CD4-positive, alpha-beta memory T cell (primary cell): ENCODE measurements around the gene CHCHD5. TPM values are rescaled to one million over a fixed set of nuclear protein-coding genes. Genes with fewer than 3 reads are reported as not detected.

Experiments
- CTCF ChIA-PET: fragments of 350-600 bp; sonication (Branson Sonifier 250); formaldehyde crosslinking; loops from one replicate; lab custom pipeline; 2021; ENCODE audit warnings: inconsistent platforms; ENCODE audit not compliant: partially characterized antibody; lab: Charles Lee
- POLR2A ChIA-PET: fragments of 350-600 bp; sonication (Branson Sonifier 250); formaldehyde crosslinking; loops from one replicate; lab custom pipeline; 2021; ENCODE audit not compliant: partially characterized antibody; lab: Charles Lee
- DNase-seq, 5 donors: peaks; one replicate each; pipeline versions ENCODE4 v3.0.0 to v3.0.0-alpha.2; 2020 to 2022; ENCODE audit warnings: mixed read lengths in 1 of 5
- H3K27ac ChIP-seq: one replicate; pipeline ENCODE4 v1.7.0; 2013; ENCODE audit warnings: low read depth, low read length
- H3K27me3 ChIP-seq: 2 replicates; pipeline ENCODE4 v1.7.0; 2013; ENCODE audit warnings: mild to moderate bottlenecking, low read length, moderate library complexity; ENCODE audit not compliant: insufficient read depth
- H3K36me3 ChIP-seq: 2 replicates; pipeline ENCODE4 v1.7.0; 2013; ENCODE audit warnings: mild to moderate bottlenecking, low read length, moderate library complexity; ENCODE audit not compliant: insufficient read depth
- H3K4me1 ChIP-seq: 2 replicates; pipeline ENCODE4 v1.7.0; 2013; ENCODE audit warnings: mild to moderate bottlenecking, low read length, moderate library complexity; ENCODE audit not compliant: insufficient read depth
- H3K4me3 ChIP-seq, 2 donors: one replicate each; pipeline ENCODE4 v1.7.0; 2013; ENCODE audit warnings: low read length in 2 of 2, mild to moderate bottlenecking in 1 of 2
- H3K9me3 ChIP-seq, 2 donors: one replicate each; pipeline ENCODE4 v1.7.0; 2013; ENCODE audit warnings: low read length in 2 of 2, control low read depth in 1 of 2; ENCODE audit not compliant: control insufficient read depth in 1 of 2
- H3K27ac Mint-ChIP-seq, 7 donors: one replicate each; pipeline ENCODE4 v1.8.0; 2020 to 2021; ENCODE audit warnings: mixed read lengths in 7 of 7, mild to moderate bottlenecking in 6 of 7, inconsistent platforms in 3 of 7, moderate library complexity in 3 of 7
- H3K27me3 Mint-ChIP-seq, 2 donors: one replicate each; pipeline ENCODE4 v1.8.0; 2020 to 2021; ENCODE audit warnings: mixed read lengths in 2 of 2
- H3K36me3 Mint-ChIP-seq, 2 donors: one replicate each; pipeline ENCODE4 v1.8.0; 2020 to 2021; ENCODE audit warnings: mixed read lengths in 2 of 2, inconsistent platforms in 1 of 2, mild to moderate bottlenecking in 1 of 2
- H3K4me1 Mint-ChIP-seq, 4 donors: one replicate each; pipeline ENCODE4 v1.8.0; 2020 to 2021; ENCODE audit warnings: mixed read lengths in 4 of 4, mild to moderate bottlenecking in 1 of 4
- H3K4me3 Mint-ChIP-seq, 8 donors: one replicate each; pipeline ENCODE4 v1.8.0; 2020 to 2021; ENCODE audit warnings: mixed read lengths in 8 of 8, mild to moderate bottlenecking in 7 of 8, moderate library complexity in 6 of 8, inconsistent platforms in 3 of 8
- H3K9me3 Mint-ChIP-seq, 8 donors: one replicate each; pipeline ENCODE4 v1.8.0; 2020 to 2021; ENCODE audit warnings: mixed read lengths in 8 of 8, mild to moderate bottlenecking in 5 of 8, inconsistent platforms in 3 of 8, moderate library complexity in 1 of 8
- intact Hi-C: fragments of 100-400 bp; cut with micrococcal nuclease; formaldehyde crosslinking; loops from one replicate; pipeline ENCODE4 v1.15.1; 2023
- polyA plus RNA-seq, 2 donors: library from polyadenylated mRNA; unstranded; fragments of 300-500 nt; fragmentation: Illumina TruSeq; gene quantifications; one replicate each; pipeline ENCODE4 v1.2.3, GENCODE V29; 2021
- total RNA-seq, 2 experiments: library from RNA; stranded (reverse); gene quantifications; one replicate each; pipeline ENCODE4 v1.2.3, GENCODE V29; 2021

CHCHD5 gene
- total and polyA plus RNA-seq, 4 experiments from 2014 or later = 23.3 to 71.1 (median 32.5) TPM

DNA sequence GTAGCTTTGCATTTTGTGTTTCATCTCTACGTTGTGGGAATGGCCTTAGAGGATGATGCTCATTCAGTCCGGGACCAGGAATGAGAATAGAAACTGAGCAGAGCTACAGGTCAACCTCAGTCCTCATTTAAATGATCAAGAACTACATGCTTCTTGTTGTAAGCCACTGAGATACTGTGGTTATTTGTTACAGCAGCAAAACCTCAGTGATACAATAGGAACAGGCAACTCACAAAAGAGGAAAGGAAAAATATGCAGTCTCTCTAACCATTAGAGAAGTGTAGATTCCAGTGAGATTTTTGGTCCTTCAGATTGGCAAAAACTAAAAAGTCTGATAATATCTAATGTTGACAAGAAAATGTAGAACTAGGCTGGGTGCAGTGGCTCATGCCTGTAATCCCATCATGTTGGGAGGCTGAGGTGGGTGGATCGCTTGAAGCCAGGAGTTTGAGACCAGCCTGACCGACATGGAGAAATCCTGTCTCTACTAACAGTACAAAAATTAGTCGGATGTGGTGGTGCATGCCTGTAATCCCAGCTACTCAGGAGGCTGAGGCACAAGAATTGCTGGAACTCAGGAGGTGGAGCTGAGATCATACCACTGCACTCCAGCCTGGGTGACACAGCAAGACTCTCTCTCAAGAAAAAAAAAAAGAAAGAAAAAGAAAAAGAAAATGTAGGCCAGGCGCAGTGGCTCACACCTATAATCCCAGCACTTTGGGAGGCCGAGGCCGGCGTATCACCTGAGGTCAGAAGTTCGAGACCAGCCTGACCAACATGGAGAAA is 13.3 kb downstream of the CHCHD5 start:
- CTCF ChIA-PET = interaction anchor here (0.7 to 12.9 kb wide), 7 partner anchors 12 to 152 kb away, joined by 3 to 245 read pairs (median 5); no protein-coding TSS in a partner anchor
- POLR2A ChIA-PET = interaction anchor here (1.0 to 2.9 kb wide), 3 partner anchors 13 to 48 kb away, joined by 3 to 8 read pairs (median 3); partner anchors contain the start of genes CHCHD5 and SLC20A1
- no peaks in the 10 kb centered on the region for H3K9me3 Mint-ChIP-seq
- DNase-seq = no peak
- H3K27me3 Mint-ChIP-seq = no peaks in the 10 kb centered on the region
- no peak overlapping the region for H3K27ac ChIP-seq
- H3K36me3 Mint-ChIP-seq = peaks cover 7 to 9% of the 10 kb centered on the region in 2 donors
- no peak overlapping the region for H3K4me3 Mint-ChIP-seq
- H3K4me1 Mint-ChIP-seq = peaks cover 4 to 5% (median 5%) of the 10 kb centered on the region in 4 donors
- no peaks in the 10 kb centered on the region for H3K9me3 ChIP-seq
- H3K4me1 ChIP-seq = peaks cover 6% of the 10 kb centered on the region
- no peaks in the 10 kb centered on the region for H3K27me3 ChIP-seq
- no peaks in the 10 kb centered on the region for H3K36me3 ChIP-seq
- H3K27ac Mint-ChIP-seq = no peak overlapping the region
- intact Hi-C loops = no loop called here
- no peak overlapping the region for H3K4me3 ChIP-seq

DNA sequence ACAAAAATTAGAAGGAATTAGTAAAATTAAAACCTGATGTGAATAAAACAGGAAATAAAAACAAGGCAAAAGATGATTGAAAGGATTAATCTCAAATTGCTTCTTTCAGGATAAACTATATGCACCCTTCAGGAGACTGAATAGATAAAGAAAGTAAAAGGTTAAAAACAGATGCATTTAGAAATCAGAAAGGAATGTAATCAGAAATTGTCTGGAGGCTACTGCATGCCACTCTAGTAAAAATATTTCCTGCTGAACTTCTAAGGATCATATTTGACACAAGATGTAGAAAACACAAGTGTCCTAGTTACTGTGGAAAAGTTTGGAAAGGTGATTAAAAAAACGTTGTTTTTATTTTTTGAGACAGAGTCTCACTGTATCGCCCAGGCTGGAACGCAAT is 16.2 kb downstream of the CHCHD5 start:
- H3K4me1 ChIP-seq = peaks cover 6% of the 10 kb centered on the region
- no peak overlapping the region for H3K27ac Mint-ChIP-seq
- H3K9me3 ChIP-seq = no peaks in the 10 kb centered on the region
- no peak overlapping the region for H3K27ac ChIP-seq
- peaks cover 4 to 5% (median 4%) of the 10 kb centered on the region in 4 donors for H3K4me1 Mint-ChIP-seq
- ChIA-PET CTCF (interaction anchor here (0.8 to 12.9 kb wide), 22 partner anchors 13 to 286 kb away, joined by 3 to 245 read pairs (median 4); partner anchors contain the start of genes CHCHD5 and SLC20A1), POLR2A (interaction anchor here (0.7 to 2.9 kb wide), 10 partner anchors 16 to 284 kb away, joined by 3 to 13 read pairs (median 4); partner anchors contain the start of gene CHCHD5)
- H3K36me3 ChIP-seq = no peaks in the 10 kb centered on the region
- no peaks in the 10 kb centered on the region for H3K9me3 Mint-ChIP-seq
- no peak overlapping the region for H3K4me3 Mint-ChIP-seq
- no peaks in the 10 kb centered on the region for H3K36me3 Mint-ChIP-seq
- no peaks in the 10 kb centered on the region for H3K27me3 ChIP-seq
- intact Hi-C loops = loop anchor here (1.0 kb wide), 5 partner anchors 26 to 285 kb away; partner anchors contain the start of gene SLC20A1
- H3K4me3 ChIP-seq = no peak overlapping the region
- DNase-seq = no peak
- no peaks in the 10 kb centered on the region for H3K27me3 Mint-ChIP-seq

DNA sequence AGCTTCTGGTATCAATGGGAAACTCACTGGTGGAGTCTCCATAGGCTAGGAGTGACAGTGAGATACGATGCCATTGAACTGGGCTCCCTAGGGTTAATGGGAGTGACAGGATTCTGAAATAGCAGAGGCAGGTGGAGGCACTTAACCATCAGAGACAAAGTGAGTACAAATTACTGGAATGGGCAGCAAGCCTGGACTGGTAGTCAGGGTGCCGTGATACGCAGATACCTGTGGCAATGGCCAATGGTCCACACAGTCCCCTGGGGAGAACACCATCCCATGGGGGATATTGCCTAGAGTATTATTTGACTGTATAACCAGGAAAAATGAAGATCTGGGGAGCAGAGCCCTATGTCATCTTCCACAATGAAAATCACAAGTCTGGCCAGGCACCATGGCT is 17.3 kb downstream of the CHCHD5 start:
- Mint-ChIP-seq H3K27me3 (no peaks in the 10 kb centered on the region), H3K4me3 (no peak overlapping the region), H3K9me3 (no peaks in the 10 kb centered on the region), H3K27ac (peak overlapping the region in 1 of 7 donors; percentile 77), H3K36me3 (no peaks in the 10 kb centered on the region), H3K4me1 (peaks cover 4 to 5% (median 4%) of the 10 kb centered on the region in 4 donors)
- H3K4me3 ChIP-seq = no peak overlapping the region
- no peak for DNase-seq
- ChIA-PET POLR2A (interaction anchor here (1.2 kb wide), 1 partner anchor 125 kb away, joined by 4 read pairs; no protein-coding TSS in a partner anchor), CTCF (interaction anchor here (0.9 to 12.9 kb wide), 7 partner anchors 17 to 284 kb away, joined by 3 to 245 read pairs (median 16); partner anchors contain the start of gene CHCHD5)
- no peaks in the 10 kb centered on the region for H3K27me3 ChIP-seq
- intact Hi-C loops = no loop called here
- peaks cover 6% of the 10 kb centered on the region for H3K4me1 ChIP-seq
- no peak overlapping the region for H3K27ac ChIP-seq
- H3K9me3 ChIP-seq = no peaks in the 10 kb centered on the region
- no peaks in the 10 kb centered on the region for H3K36me3 ChIP-seq

DNA sequence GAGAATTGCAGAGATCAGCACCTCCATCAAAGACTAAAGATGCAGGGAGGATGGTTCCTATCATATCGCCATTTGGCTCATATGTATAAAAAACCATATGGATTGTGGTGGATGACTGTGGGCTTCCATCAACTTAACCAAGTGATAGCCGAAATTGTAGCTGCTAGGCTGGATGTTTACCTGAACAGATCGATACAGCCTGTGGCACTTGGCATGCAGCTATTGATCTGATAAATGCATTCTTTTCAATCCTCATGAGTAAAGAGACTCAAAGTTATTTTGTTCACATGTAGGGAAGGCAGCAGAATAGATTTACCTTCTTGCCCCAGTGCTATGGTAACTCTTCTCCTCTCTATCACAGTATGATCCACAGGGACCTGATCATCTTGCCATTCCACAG is 18.5 kb downstream of the CHCHD5 start:
- Mint-ChIP-seq H3K27ac (no peak overlapping the region), H3K4me1 (peaks cover 4 to 5% (median 4%) of the 10 kb centered on the region in 4 donors), H3K36me3 (no peaks in the 10 kb centered on the region), H3K4me3 (no peak overlapping the region), H3K27me3 (no peaks in the 10 kb centered on the region), H3K9me3 (no peaks in the 10 kb centered on the region)
- ChIA-PET CTCF (interaction anchor here (0.9 to 12.9 kb wide), 6 partner anchors 25 to 147 kb away, joined by 3 to 245 read pairs (median 46); no protein-coding TSS in a partner anchor), POLR2A (interaction anchor here (1.3 kb wide), 1 partner anchor 24 kb away, joined by 3 read pairs; no protein-coding TSS in a partner anchor)
- intact Hi-C loops = no loop called here
- Histone ChIP-seq H3K9me3 (no peaks in the 10 kb centered on the region), H3K27ac (no peak overlapping the region), H3K4me1 (peaks cover 6% of the 10 kb centered on the region), H3K36me3 (no peaks in the 10 kb centered on the region), H3K27me3 (no peaks in the 10 kb centered on the region), H3K4me3 (no peak overlapping the region)
- DNase-seq = no peak

DNA sequence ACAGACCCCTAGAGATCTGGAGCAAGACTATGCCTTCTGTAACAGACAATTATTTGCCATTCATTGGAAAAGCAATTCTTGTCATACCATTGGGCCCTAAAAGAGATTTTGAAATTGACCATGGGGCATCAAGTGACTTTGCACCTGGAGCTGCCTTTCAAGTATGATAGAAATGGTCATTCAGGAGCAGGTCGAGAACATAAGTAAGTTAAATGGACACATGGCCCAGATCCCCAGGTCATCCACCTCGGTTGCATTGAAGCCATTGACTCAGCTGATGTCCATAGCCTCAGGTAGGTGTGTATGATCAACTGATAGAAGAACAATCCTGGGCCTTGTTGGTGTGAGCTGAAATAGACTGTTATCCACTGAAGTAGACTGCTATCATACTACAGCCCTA is 19.3 kb downstream of the CHCHD5 start:
- H3K36me3 Mint-ChIP-seq = no peaks in the 10 kb centered on the region
- H3K4me3 ChIP-seq = no peak overlapping the region
- H3K27ac Mint-ChIP-seq = no peak overlapping the region
- H3K27ac ChIP-seq = no peak overlapping the region
- no peaks in the 10 kb centered on the region for H3K9me3 Mint-ChIP-seq
- POLR2A ChIA-PET = interaction anchor here (0.9 to 1.3 kb wide), 4 partner anchors 23 to 149 kb away, joined by 3 read pairs; no protein-coding TSS in a partner anchor
- CTCF ChIA-PET = interaction anchor here (1.3 to 12.9 kb wide), 5 partner anchors 24 to 146 kb away, joined by 3 to 245 read pairs (median 89); no protein-coding TSS in a partner anchor
- H3K4me1 Mint-ChIP-seq = peaks cover 4 to 5% (median 4%) of the 10 kb centered on the region in 4 donors
- no peak for DNase-seq
- intact Hi-C loops = no loop called here
- H3K9me3 ChIP-seq = no peaks in the 10 kb centered on the region
- H3K4me1 ChIP-seq = peaks cover 6% of the 10 kb centered on the region
- H3K27me3 Mint-ChIP-seq = no peaks in the 10 kb centered on the region
- H3K27me3 ChIP-seq = no peaks in the 10 kb centered on the region
- H3K36me3 ChIP-seq = no peaks in the 10 kb centered on the region
- no peak overlapping the region for H3K4me3 Mint-ChIP-seq

DNA sequence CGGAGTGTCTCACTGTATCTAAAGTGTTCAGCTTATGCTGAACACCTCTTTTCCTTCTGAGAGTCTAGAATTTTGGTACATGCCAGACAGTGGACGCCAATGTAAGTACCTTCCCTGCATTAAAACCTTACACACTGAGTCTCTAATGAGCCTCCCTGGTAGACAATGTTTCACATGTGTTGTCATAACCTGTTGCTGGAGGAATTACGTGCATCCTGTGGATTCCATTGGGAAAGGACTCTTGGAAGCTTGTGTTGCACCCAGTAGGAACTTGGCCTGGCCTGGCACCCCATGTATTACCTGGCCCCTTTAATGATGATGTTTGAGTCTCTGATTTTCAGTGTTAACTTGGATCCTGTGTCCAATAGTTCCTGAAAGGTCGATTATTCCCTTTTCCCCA is 20.5 kb downstream of the CHCHD5 start:
- CTCF ChIA-PET = interaction anchor here (8.0 to 12.9 kb wide), 3 partner anchors 23 to 123 kb away, joined by 89 to 245 read pairs (median 146); no protein-coding TSS in a partner anchor
- no peak for DNase-seq
- Histone ChIP-seq H3K4me1 (peaks cover 3% of the 10 kb centered on the region), H3K27me3 (no peaks in the 10 kb centered on the region), H3K36me3 (no peaks in the 10 kb centered on the region), H3K27ac (no peak overlapping the region), H3K4me3 (no peak overlapping the region), H3K9me3 (no peaks in the 10 kb centered on the region)
- Mint-ChIP-seq H3K36me3 (no peaks in the 10 kb centered on the region), H3K4me3 (no peak overlapping the region), H3K9me3 (no peaks in the 10 kb centered on the region), H3K27ac (no peak overlapping the region), H3K4me1 (peaks cover 2 to 3% (median 3%) of the 10 kb centered on the region in 4 donors), H3K27me3 (no peaks in the 10 kb centered on the region)
- POLR2A ChIA-PET = interaction anchor here (1.0 kb wide), 1 partner anchor 147 kb away, joined by 3 read pairs; no protein-coding TSS in a partner anchor
- intact Hi-C loops = no loop called here

DNA sequence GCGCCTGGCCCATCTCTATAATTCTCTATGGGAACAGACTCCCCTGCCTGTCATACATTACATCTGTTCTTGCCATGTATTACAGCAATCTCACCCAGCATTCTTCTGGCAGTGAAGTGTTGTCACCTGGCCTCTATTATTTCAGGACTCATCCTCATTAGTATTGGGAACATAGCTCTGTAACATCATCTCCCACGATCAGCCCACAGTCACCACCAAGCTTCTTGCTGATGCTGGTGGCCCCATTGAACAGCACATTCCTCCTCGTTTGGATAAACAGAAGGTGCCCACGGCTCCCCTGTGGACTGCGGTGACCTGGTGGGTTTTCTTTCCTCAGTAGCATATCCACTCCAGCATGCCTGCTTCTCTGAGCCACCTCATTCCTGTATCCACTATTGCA is 21.5 kb downstream of the CHCHD5 start:
- Histone ChIP-seq H3K27ac (no peak overlapping the region), H3K9me3 (no peaks in the 10 kb centered on the region), H3K27me3 (no peaks in the 10 kb centered on the region), H3K36me3 (no peaks in the 10 kb centered on the region), H3K4me3 (no peak overlapping the region), H3K4me1 (no peaks in the 10 kb centered on the region)
- H3K9me3 Mint-ChIP-seq = no peaks in the 10 kb centered on the region
- no peaks in the 10 kb centered on the region for H3K36me3 Mint-ChIP-seq
- intact Hi-C loops = no loop called here
- no peaks in the 10 kb centered on the region for H3K27me3 Mint-ChIP-seq
- no peak for DNase-seq
- ChIA-PET CTCF (interaction anchor here (0.6 kb wide), 1 partner anchor 121 kb away, joined by 4 read pairs; no protein-coding TSS in a partner anchor), POLR2A (no interaction called here)
- H3K27ac Mint-ChIP-seq = peak overlapping the region in 1 of 7 donors; percentile 6
- no peak overlapping the region for H3K4me3 Mint-ChIP-seq
- H3K4me1 Mint-ChIP-seq = no peaks in the 10 kb centered on the region
